SK-N-SH treated with all-trans-retinoic acid at 6 μM for 48 hours (cell line): Measurements from ENCODE around the gene GNA12.

Experiments
- ATAC-seq: fragments of 200-7000 bp; cut with Tn5 transposase; 3 replicates; pipeline ENCODE4 v1.9.1; 2020; ENCODE audit warnings: mild to moderate bottlenecking, moderate library complexity
- CSDC2 ChIP-seq: fragments of 250-450 bp; sonication (Bioruptor Pico); IDR thresholded peaks from 2 replicates; pipeline ENCODE4 v1.5.0; 2020; ENCODE audit warnings: mild to moderate bottlenecking, moderate library complexity
- ESRRG ChIP-seq: fragments of 250-450 bp; sonication (Bioruptor Pico); IDR thresholded peaks from 2 replicates; pipeline ENCODE4 v1.6.1; 2021; ENCODE audit warnings: mild to moderate bottlenecking
- GLIS3 ChIP-seq: fragments of 250-450 bp; sonication (Bioruptor Pico); IDR thresholded peaks from 2 replicates; pipeline ENCODE4 v1.5.0; 2020; ENCODE audit warnings: mild to moderate bottlenecking, moderate library complexity
- ISL1 ChIP-seq: fragments of 250-450 bp; sonication (Bioruptor Pico); IDR thresholded peaks from 2 replicates; pipeline ENCODE4 v2.1.2; 2022; ENCODE audit warnings: mild to moderate bottlenecking, moderate library complexity
- OSR1 ChIP-seq: fragments of 250-450 bp; sonication (Bioruptor Pico); IDR thresholded peaks from 2 replicates; pipeline ENCODE4 v1.8.0; 2022; ENCODE audit warnings: moderate library complexity, mild to moderate bottlenecking, inconsistent platforms
- PPARA ChIP-seq: fragments of 250-450 bp; sonication (Bioruptor Pico); IDR thresholded peaks from 2 replicates; pipeline ENCODE4 v1.5.0; 2020; ENCODE audit warnings: mild to moderate bottlenecking, borderline replicate concordance
- SNAI2 ChIP-seq: fragments of 250-450 bp; sonication (Bioruptor Pico); IDR thresholded peaks from 2 replicates; pipeline ENCODE4 v1.5.0; 2020; ENCODE audit warnings: mild to moderate bottlenecking, moderate library complexity
- TCF4 ChIP-seq: fragments of 250-450 bp; sonication (Bioruptor Pico); IDR thresholded peaks from 2 replicates; pipeline ENCODE4 v1.8.0; 2021; ENCODE audit warnings: mild to moderate bottlenecking, moderate library complexity, borderline replicate concordance
- TOX ChIP-seq: fragments of 250-450 bp; sonication (Bioruptor Pico); IDR thresholded peaks from 2 replicates; pipeline ENCODE4 v1.8.0; 2021; ENCODE audit warnings: mild to moderate bottlenecking, moderate library complexity, borderline replicate concordance
- ZC3H10 ChIP-seq: fragments of 250-450 bp; sonication (Bioruptor Pico); IDR thresholded peaks from 2 replicates; pipeline ENCODE4 v1.5.1; 2021; ENCODE audit warnings: mild to moderate bottlenecking, moderate library complexity
- ZFP3 ChIP-seq: fragments of 250-450 bp; sonication (Bioruptor Pico); IDR thresholded peaks from 2 replicates; pipeline ENCODE4 v1.5.0; 2020; ENCODE audit warnings: mild to moderate bottlenecking, moderate library complexity
- ZFP30 ChIP-seq: fragments of 450-650 bp; formaldehyde crosslinking; IDR thresholded peaks from 2 replicates; pipeline ENCODE4 v1.5.0; 2022; ENCODE audit warnings: mild to moderate bottlenecking, moderate library complexity
- ZNF565 ChIP-seq: fragments of 450-650 bp; formaldehyde crosslinking; conservative IDR thresholded peaks from 2 replicates; pipeline ENCODE4 v1.5.0; 2020; ENCODE audit warnings: low read depth, mild to moderate bottlenecking, moderate library complexity
- ZNF8 ChIP-seq: fragments of 450-650 bp; formaldehyde crosslinking; IDR thresholded peaks from 2 replicates; pipeline ENCODE4 v1.5.0; 2020; ENCODE audit warnings: mild to moderate bottlenecking, moderate library complexity
- TF ChIP-seq, protein P1 (sequence below): fragments of 250-450 bp; sonication (Bioruptor Pico); IDR thresholded peaks from 2 replicates; pipeline ENCODE4 v1.8.0; 2020; ENCODE audit warnings: mild to moderate bottlenecking, moderate library complexity, borderline replicate concordance
- TF ChIP-seq, protein P2 (sequence below): fragments of 250-450 bp; sonication (Bioruptor Pico); IDR thresholded peaks from 2 replicates; pipeline ENCODE4 v1.5.0; 2020; ENCODE audit warnings: mild to moderate bottlenecking, moderate library complexity
- TF ChIP-seq, protein P3 (sequence below): fragments of 250-450 bp; sonication (Bioruptor Pico); IDR thresholded peaks from 2 replicates; pipeline ENCODE4 v1.5.1; 2020; ENCODE audit warnings: low read depth, mild to moderate bottlenecking, moderate library complexity

GNA12 gene

DNA sequence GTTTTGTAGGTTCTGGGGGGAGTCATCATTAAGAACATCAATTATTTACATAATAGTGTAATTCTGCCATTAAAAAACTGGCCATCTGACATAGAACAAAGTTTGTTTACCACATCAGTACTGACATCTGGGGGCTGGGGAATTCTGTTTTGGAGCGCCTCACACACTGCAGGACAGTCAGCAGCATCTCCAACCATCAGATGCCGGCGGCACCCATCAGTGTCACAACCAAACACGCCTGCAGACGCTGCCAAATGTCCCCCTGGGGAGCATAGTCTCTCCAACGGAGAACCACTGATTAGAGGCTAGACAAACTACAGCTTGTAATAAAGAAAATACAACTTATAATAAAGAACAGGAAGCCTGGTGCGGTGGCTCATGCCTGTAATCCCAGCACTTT lies 26.0 kb downstream of the GNA12 start (continued):
- TF ChIP-seq, protein P1, sequence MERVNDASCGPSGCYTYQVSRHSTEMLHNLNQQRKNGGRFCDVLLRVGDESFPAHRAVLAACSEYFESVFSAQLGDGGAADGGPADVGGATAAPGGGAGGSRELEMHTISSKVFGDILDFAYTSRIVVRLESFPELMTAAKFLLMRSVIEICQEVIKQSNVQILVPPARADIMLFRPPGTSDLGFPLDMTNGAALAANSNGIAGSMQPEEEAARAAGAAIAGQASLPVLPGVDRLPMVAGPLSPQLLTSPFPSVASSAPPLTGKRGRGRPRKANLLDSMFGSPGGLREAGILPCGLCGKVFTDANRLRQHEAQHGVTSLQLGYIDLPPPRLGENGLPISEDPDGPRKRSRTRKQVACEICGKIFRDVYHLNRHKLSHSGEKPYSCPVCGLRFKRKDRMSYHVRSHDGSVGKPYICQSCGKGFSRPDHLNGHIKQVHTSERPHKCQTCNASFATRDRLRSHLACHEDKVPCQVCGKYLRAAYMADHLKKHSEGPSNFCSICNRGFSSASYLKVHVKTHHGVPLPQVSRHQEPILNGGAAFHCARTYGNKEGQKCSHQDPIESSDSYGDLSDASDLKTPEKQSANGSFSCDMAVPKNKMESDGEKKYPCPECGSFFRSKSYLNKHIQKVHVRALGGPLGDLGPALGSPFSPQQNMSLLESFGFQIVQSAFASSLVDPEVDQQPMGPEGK (CRISPR knock-in tag): no peak

DNA sequence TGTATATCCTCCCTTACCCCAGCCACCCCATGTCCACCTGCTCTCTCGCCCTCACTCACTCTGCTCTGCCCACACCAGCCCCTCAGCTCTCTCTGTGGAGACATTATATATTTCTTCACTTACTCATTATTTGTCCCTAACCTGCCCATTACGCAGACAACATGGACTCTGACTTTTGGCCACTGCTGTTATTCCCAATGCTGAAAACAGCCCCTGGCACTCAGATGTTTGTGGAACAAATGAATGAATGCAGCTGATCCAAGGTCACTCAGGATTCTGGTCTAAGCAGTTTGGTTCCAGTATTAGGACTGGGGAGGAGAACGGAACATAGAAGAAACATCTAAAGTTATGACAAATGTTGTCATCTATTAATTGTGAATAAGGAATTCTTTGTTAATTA lies 26.7 kb downstream of the GNA12 start:
- no peak for ATAC-seq
- TF ChIP-seq ESRRG (CRISPR knock-in tag) (no peak), CSDC2 (no peak), ZFP3 (no peak), SNAI2 (CRISPR knock-in tag) (no peak), ZFP30 (CRISPR knock-in tag) (no peak), ZNF565 (CRISPR knock-in tag) (no peak), ISL1 (CRISPR knock-in tag) (no peak), ZC3H10 (CRISPR knock-in tag) (no peak), TOX (CRISPR knock-in tag) (no peak), OSR1 (no peak), PPARA (no peak), GLIS3 (CRISPR knock-in tag) (no peak), TCF4 (CRISPR knock-in tag) (no peak)
- TF ChIP-seq, protein P2, sequence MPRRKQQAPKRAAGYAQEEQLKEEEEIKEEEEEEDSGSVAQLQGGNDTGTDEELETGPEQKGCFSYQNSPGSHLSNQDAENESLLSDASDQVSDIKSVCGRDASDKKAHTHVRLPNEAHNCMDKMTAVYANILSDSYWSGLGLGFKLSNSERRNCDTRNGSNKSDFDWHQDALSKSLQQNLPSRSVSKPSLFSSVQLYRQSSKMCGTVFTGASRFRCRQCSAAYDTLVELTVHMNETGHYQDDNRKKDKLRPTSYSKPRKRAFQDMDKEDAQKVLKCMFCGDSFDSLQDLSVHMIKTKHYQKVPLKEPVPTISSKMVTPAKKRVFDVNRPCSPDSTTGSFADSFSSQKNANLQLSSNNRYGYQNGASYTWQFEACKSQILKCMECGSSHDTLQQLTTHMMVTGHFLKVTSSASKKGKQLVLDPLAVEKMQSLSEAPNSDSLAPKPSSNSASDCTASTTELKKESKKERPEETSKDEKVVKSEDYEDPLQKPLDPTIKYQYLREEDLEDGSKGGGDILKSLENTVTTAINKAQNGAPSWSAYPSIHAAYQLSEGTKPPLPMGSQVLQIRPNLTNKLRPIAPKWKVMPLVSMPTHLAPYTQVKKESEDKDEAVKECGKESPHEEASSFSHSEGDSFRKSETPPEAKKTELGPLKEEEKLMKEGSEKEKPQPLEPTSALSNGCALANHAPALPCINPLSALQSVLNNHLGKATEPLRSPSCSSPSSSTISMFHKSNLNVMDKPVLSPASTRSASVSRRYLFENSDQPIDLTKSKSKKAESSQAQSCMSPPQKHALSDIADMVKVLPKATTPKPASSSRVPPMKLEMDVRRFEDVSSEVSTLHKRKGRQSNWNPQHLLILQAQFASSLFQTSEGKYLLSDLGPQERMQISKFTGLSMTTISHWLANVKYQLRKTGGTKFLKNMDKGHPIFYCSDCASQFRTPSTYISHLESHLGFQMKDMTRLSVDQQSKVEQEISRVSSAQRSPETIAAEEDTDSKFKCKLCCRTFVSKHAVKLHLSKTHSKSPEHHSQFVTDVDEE (CRISPR knock-in tag): no peak
- TF ChIP-seq, protein P1 (CRISPR knock-in tag): no peak

DNA sequence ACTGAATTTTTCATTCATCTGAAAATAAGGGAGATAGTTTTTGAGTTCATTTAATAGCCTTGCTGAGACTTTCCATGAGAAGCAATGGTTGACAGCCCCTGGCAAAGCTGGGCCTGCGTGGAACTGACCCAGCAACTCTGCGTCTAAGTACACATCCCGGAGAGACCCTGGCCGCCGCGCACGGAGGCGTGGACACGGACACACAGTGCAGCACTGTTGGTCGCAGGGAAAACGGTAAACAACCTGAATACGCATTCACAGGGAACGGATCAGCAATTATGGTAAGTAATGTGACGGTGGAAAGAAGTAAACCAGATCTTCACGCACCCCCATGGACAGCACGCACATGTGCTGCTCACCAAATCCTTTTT lies 28.2 kb downstream of the GNA12 start:
- TF ChIP-seq, protein P2 (CRISPR knock-in tag): no peak
- TF ChIP-seq, all 23 proteins: peak for 0

DNA sequence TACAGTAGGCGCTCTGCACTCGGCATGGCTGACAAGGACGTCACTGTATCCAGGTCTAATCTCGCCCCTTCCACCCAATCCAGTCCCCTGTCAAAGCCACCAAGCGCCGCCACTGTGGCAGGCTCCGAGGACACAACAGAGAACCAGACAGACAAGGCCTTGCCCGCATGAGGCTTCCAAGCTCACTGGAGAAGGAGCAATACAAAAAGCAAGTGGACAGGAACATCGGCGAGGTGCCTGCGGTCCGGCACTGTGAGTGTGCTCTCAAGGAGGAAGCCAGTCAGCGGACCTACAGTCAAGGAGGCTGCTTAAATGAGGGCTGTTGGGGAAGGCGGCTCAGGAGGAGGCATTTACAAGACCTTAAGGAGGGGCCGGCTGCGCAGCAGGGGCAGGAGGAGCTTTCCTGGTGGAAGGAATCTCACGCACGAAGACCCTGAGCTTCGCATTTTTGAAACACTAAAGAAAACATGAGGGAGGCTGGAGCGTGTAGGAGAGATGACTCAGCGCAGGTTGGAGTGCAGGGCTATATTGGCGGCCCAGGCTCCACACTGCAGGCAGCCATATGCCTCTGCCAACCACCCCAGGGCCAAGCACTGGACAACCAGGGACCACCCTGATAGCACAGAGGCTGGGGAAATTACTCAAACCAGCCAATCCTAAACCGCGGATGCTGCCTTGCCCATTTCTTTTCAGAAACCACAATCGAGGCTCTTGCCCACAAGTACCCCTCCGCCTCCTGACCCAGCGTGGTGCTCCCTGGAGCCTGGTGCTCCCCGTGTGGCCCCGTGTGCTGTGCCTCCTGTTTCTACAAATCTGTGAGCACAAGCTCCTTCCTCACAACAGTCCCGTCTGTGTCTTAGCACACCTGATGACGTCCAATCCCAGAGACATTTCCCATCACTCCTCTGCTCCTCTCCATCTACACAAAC lies 28.9 kb downstream of the GNA12 start:
- TF ChIP-seq ZNF8 (CRISPR knock-in tag) (no peak), GLIS3 (CRISPR knock-in tag) (no peak), SNAI2 (CRISPR knock-in tag) (no peak)
- TF ChIP-seq, protein P3, sequence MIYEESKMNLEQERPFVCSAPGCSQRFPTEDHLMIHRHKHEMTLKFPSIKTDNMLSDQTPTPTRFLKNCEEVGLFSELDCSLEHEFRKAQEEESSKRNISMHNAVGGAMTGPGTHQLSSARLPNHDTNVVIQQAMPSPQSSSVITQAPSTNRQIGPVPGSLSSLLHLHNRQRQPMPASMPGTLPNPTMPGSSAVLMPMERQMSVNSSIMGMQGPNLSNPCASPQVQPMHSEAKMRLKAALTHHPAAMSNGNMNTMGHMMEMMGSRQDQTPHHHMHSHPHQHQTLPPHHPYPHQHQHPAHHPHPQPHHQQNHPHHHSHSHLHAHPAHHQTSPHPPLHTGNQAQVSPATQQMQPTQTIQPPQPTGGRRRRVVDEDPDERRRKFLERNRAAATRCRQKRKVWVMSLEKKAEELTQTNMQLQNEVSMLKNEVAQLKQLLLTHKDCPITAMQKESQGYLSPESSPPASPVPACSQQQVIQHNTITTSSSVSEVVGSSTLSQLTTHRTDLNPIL (CRISPR knock-in tag): no peak
- no peak for ATAC-seq

More for the DNA sequence above, 28.2 kb downstream of the GNA12 start:
- ATAC-seq: no peak
